ENCODE results near the gene MLF2.

Gene MLF2

DNA sequence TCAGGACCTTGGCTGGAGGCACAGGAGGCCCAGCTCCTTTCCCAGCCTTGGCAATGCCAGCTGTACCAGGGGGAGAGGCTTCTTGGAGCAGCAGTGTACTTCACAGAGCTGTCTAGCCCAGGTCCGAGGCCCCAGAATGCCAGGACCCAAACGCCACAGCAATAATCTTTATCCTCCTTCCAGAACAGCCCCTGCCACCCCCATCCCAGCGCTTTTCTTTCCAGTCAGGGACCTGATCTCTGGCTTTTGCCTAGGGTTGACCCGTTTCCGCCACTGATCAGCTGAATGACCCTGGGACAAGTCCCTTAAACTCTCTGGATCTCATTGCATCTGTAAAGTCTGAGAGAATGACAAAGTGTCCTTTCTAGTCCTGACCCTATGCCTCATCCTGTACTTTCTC lies 24.4 kb upstream of the MLF2 start:
- FAIRE-seq: no peak

DNA sequence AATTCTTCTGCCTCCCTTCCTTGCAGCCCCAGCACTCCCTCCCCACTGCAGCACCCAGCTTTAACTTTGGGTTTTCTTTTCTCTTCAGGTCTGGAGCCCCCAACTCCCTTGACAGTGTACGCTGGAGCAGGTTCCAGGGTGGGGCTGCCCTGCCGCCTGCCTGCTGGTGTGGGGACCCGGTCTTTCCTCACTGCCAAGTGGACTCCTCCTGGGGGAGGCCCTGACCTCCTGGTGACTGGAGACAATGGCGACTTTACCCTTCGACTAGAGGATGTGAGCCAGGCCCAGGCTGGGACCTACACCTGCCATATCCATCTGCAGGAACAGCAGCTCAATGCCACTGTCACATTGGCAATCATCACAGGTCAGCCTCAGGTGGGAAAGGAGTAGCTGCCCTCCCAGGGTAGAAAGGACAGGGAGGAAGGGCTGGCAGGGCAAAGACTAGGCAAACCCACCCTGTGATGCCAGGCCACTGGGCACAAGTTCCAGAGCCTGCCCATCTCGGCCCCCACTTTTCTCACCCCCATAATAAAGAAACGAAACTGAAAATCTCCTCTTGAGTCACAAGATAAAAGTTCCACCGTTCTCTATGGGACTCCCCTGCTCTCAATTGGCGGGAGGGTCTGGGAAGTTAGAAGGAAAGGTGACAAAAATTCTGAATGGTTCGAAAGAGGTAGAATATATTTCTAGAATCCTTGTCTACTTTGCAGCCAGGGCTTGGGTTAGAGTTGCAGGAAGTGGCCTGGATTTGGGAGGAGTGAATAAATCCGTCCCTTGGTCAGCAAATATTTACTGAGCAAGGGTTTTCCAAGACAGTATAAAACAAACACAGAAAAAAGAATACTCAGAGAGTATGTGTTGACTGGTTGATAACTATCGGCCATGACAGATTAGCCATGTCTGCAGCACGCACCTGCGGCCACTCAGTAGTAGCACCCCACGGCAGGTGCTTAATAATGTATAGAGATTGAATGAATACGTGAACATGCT lies 22.5 kb upstream of the MLF2 start:
- FAIRE-seq: no peak

DNA sequence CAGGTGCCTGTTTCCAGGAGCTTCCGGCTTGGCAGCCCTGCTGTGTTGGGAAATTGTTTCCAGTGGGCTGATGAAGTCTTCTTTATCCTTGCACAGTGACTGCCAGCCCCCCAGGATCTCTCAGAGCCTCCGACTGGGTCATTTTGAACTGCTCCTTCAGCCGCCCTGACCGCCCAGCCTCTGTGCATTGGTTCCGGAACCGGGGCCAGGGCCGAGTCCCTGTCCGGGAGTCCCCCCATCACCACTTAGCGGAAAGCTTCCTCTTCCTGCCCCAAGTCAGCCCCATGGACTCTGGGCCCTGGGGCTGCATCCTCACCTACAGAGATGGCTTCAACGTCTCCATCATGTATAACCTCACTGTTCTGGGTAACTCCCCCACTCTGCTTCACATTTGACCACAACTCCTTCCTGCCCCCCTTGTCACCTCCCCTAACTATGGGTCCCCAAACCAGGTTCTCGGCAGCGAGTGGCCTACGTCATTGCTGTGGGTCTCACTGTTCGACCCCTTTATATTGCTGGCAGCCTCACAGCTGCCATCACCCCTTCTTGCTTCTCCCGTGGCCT lies 21.6 kb upstream of the MLF2 start:
- FAIRE-seq: no peak

DNA sequence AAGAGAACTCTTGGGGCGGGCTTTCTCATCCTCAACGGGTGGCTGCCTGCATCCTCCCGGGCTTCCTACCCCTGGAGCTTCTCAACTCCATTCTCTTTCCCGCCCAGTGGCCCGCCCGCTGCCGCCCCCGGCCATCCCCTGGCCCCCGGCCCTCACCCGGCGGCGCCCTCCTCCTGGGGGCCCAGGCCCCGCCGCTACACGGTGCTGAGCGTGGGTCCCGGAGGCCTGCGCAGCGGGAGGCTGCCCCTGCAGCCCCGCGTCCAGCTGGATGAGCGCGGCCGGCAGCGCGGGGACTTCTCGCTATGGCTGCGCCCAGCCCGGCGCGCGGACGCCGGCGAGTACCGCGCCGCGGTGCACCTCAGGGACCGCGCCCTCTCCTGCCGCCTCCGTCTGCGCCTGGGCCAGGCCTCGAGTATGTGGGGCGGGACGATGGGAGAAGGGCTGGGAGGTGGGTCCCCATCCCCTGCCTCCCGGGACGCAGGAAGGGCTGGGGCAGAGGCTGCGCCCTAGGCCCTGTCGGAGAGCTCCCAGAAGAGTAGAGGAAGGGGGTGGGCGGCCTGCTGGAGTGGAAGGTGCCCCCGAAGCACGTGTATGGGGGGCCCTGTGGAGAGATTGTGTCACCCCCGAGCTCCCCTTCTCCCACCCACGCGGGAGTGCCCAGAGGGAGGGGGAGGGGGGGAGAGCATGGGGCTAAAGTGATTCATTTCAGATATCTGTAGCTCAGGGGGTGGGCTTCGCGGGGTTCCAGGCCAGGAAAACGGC lies 20.8 kb upstream of the MLF2 start:
- FAIRE-seq: no peak

DNA sequence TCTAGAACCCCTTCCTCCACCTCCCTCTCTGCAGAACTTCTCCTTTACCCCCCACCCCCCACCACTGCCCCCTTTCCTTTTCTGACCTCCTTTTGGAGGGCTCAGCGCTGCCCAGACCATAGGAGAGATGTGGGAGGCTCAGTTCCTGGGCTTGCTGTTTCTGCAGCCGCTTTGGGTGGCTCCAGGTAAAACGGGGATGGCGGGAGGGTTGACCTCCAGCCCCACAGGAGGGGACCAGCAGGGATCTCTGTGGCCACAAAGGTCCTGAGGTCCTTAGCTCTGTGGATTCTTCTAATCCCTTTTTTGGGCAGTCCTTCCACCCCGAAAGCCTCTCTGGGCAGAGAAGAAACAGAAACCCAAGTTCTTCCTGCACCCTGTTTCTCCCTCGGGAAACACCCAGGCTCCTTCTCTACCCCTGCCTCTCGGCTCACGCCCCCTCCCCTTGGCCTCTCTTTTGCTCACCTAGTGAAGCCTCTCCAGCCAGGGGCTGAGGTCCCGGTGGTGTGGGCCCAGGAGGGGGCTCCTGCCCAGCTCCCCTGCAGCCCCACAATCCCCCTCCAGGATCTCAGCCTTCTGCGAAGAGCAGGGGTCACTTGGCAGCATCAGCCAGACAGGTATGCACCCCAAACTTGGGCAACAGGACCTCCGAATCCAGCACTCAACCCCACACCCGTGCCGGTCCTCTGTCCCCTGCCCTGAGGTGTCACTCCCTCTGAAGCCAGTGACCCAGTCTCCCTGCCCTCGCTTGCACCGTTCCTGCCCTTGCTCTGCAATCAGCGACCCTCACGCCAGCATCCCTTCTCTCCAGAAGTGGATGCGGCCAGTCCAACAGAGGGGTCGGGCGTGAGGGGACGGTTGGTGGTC lies 20.0 kb upstream of the MLF2 start:
- no peak for FAIRE-seq

DNA sequence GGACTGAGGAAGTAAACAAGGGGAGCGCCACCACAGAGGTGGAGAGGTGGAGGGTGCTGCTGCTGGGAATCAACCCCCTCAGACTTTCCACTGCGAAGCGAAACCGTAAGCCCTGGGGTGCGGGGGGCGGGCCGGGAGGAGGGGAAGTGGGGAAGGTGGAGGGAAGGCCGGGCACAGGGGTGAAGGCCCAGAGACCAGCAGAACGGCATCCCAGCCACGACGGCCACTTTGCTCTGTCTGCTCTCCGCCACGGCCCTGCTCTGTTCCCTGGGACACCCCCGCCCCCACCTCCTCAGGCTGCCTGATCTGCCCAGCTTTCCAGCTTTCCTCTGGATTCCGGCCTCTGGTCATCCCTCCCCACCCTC lies 19.4 kb upstream of the MLF2 start, which contains the start of gene LAG3:
TSS of gene LAG3 (plus strand) at position 190 of the 365 bp plus-strand sequence. CDS start 333 bp downstream, outside the sequence.
- FAIRE-seq: no peak

DNA sequence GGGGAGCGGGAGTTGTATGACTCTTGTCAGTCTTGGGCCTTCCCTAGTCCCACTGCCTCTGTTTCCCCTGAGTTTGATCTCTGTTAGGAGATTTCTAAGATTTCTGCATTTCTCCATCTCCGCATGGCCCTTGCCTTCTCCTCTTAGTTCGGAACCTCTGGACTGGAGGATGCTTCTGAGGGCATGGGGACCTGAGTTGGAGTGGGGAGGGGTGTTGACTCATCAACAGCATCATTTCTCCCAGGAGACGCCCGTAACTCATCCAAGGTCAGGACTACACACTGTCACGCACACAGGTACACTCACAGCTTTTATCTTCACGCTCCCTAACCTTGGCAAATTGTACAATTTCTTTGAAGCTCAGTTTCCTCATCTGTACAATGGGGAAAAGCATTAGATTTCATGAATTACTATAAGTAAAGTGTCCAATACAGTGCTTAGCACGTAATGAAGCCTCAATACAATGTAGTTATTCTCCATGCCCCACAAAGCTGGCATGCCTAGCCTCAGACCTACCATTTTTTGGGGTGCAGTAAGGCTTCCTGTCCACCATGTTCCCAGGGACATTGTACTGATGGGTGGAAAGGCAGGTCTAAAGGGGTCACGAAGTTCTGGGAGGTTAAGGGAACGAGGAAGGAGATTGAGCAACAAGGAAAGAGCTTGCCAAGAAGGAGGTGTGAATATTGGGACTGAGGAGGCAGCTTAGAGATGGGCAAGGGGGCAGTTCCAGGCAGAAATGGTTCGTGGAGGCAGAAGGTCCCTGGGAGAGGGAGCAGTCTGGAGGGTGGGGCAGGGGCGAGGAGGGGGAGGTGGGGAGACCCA lies 18.8 kb upstream of the MLF2 start:
- no peak for FAIRE-seq

DNA sequence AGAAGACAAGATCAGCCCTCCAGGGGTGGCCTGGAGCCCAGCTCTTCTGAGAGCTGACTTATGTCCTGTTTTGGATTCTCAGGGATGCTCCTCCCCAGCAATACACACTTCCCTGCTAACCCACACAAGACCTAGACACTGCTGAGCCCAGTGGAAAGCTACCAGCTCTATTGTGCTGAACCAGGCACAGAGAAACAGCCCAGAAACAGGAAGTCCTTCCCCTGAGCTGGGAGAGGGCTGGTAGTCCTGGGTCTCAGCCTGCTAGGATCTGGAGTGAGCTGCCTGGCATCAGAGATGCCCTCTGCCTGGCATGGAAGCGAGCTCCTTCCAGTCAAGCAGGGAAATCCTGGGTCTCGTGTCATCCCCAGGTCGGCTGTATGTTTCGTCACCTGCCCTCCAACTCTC lies 18.2 kb upstream of the MLF2 start:
- no peak for FAIRE-seq

DNA sequence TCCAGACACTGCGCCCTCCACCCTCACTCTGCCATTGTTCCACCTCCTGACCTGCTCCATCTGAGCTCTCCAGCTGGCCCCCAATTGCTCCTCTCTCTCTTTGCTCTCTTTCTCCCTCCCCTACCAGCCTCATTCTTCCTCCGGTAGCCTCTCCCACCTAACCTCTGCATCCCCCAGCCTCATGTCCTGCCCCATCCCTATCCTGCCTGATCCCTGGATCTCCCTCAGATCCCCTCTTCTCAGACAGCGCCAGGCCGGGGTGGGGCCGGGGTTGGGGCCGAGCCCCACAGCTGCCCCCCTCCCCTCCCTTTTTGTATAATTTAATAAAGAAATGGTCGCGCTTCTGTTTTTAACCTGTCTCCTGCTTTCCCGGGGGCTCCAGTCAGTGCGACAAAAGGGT lies 17.7 kb upstream of the MLF2 start:
- no peak for FAIRE-seq

DNA sequence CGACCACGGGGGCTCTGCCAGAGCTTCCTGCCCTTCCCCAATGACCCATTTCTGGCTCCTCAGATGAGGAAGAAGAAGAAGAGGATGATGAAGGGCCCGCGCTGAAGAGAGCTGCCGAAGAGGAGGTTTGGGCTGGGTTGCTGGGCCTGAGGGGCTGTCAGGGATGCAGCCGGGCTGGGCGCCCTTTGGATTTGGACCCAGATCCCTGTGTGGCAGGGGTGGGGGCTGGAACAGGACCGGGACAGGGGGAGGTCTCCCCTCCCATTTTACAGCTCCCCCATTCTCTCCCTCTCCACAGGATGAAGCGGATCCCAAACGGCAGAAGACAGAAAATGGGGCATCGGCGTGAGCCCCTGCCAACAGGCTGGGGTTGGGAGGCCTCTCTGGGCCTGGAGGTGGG lies 17.2 kb upstream of the MLF2 start:
- no peak for FAIRE-seq

DNA sequence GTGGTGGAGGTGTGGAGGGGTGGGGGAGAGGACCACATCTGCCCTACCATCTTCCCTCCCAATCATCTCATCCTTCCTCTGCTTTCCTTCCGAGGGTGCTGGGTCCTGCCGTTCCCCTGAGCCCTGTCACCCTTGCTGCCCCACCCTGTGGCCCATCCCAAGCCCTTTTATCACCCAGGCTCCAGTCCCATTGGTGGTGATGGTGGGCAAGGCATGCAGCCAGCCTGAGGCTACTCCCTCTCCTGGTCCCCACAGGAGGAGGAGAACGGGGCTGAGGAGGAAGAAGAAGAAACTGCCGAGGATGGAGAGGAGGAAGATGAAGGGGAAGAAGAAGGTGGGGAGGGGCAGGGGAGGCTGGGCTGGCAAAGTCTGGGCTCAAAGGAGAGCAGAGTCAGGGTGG lies 16.7 kb upstream of the MLF2 start:
- no peak for FAIRE-seq

DNA sequence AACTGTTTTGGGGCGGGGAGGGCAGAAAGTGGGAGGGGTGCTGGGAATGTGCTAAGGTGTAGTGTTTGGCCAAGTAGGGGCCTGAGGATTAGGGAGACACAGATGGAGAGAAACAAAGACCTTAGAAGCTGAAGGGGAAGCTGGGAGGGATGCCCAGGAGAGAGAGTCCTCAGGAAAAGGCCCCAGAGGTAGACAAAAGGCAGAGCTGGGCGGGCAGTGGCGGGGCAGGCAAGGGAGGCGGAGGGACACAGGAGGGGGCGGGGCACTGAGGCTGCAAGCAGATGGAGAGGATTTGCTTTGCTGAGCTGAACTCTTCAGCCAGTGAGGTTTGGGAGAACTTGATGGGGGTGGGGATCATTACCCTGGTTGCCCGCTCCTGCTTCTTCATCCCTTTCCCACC lies 16.0 kb upstream of the MLF2 start:
- FAIRE-seq: no peak

DNA sequence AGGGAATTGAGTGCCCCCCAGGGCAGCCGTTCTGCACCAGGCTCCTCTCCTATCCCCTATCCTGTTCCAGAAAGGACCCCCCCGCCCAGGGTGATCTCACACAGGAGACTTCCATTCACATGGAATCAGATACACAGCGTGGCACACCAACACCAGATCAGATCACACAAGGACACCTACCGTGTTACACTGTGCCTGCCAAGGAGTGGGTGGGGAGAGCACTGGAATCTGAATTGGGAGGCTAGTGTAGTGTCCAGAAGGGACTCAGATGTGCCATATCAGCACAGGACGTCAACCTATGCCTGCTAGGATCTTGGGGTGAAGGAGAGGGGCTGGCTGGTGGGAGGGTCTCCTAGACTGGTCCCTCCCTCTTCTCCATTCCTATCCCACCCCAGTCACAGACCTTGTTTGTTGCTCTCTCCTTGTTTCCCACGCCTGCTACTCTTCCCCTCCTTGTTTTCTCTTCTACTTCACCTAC lies 15.5 kb upstream of the MLF2 start:
- no peak for FAIRE-seq

DNA sequence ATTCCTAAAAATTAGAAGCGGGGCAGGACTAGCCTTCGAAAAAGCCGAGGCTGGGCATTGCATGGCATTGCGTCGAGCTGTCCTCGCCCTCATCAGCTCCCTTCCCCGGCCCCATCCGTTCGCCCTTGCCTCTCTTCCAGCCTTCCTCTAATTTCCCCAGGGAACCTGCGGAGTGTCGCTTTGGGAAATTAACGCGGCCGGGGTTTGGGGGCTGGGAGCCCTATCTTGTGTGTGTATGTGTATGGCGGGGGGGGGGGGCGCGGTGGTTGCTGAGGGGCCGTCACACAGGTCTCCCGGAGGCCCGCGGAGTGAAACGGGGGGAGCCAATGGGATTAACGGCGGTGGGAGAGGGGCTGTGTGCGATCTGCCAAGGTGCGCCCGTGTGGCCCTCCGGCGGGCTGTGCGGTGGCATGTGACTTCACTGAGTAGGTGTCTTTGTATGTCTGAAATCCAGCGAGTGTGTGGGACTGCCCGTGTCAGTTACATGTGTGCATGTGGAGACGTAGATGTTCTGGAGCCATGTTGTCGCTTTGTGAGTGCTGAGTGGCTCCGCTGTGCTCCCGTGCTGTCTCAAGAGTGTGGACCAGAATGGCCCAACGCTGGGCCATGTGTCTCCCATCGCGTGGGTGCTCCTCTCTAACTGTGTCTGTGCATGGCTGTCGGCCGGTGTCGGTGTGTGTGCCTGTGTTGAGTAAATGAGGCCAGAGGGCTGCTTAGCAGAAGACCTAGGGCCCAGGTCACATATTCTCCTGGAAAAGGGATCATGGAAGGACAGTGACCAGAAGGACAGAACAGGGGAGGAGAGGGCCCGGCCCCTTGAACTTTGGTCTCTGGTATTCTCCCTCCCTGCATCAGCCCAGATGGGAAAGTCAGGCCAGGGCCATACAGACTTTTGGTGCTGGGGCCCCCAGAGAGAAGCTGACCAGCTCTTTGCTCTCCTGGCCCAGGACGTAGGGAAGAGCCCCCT lies 14.7 kb upstream of the MLF2 start:
- FAIRE-seq: no peak

DNA sequence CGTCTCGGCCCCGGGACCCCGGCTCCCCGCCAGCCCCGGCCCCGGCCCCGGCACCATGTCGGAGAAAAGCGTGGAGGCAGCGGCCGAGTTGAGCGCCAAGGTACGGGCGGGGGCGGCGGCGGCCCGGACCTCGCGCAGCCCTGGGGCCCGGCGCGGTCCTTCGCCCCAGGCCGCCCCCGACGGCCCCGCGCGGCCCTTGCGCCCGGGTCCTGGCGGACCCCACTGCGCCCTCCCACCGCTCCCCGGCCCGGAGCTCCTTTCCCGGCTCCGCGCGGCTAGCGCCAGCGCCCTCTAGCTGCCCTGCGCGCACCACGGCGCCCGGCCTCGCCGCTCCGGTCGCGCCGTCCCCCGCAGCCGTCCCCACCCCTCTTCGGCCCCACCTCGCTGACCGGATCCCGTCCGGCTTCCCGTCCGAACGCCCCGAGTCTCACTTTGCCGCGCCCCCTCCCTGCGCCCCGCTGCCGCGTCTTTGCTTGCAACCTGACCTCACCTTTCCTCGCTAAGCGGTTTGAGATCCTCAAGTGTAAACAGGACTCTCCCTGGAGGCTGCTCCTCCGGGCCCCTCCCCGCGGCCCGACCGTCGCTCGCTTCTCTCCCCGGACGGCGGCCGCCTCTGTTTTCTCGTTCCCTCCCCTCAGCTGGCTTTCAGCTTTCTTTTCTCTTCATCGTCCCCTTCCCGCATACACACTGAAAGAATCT lies 13.9 kb upstream of the MLF2 start:
- no peak for FAIRE-seq

DNA sequence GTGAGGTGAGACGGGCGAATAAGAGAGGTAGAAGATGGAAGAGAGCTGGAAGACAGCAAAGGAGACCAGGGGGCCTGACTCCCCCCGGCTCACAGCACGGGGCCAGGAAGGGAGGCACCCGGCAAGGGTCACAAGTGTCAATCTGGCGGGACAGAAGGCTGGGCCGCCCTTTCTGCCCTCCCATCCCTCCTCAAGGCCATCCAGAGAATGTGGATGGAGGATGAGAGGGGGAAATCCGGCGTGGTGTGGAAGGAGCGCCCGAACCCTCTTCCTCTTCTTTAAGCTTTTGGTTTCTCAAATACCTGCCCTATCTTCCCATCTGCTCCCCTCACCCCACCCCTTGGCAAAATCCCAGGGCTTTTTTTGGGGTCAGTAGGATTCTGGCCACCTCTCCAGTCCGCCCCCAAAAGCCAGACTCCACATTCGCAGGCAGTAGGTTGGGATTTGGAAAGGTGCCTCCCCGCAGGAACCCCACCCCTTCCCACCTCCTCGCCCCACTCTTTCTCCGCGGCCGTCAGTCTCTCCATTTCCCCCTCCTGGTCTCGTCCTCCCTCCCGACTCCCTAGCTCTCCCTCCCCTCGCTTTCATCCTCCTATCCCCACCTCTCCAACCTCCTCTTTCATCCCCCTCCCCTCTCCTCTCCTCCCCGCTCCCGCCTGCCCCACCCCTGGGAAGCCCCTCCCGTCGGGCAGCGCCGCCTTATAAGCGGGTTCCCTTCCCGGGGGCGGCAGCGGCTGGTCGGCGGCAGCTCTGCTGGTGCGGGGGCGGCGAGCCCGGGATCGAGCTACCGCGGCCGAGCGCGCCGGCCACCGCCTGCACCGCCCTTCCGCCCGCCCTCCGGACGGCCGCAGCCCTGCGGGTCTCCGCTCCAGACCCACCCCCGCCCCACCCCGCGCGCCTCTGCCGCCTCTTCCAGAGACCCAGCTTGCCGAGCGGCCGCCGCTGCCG lies 13.0 kb upstream of the MLF2 start, which contains the start of gene PTMS:
TSS of gene PTMS (plus strand) at position 730 of the 948 bp plus-strand sequence. CDS start 343 bp downstream, outside the sequence.
- no peak for FAIRE-seq

DNA sequence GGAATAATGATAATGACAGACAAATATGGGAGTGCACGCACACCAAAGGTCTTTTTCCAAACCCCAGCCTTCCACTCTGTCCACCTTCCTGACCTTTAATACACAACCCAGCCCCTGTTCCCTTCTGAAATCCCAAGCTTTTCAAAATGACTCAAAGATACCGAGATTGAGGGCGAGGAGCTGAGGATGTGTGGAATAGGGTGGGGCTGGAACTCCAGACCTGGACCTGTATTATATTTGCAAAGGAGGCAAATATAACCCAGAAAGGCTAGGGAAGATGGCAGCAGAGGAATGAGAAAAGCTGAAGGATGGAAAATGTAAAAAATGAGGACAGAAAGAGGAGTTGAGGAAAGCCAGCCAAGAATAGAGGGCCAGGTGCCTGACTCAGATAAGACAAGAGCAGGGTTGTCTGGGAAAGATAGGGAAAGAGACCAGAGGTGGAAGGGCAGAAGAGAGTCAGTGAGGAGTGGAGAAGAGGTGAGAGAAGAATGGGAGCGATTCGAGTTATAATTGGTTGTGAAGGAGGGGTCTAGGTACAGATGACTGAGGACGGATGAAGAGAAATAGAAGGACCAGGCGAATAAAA lies 12.2 kb upstream of the MLF2 start:
- FAIRE-seq: no peak
